HG03280 (cell line): ENCODE results near the gene NAALADL1.
A peak's percentile ranks its signal among the peaks of the same experiment; 100 is the strongest.

Experiments used
- ATAC-seq: cut with Tn5 transposase; IDR thresholded peaks from one replicate; pipeline ENCODE4 v1.9.1; 2021; ENCODE audit warnings: mild to moderate bottlenecking, moderate library complexity; ENCODE audit not compliant: unreplicated experiment

NAALADL1 gene

GRCh38 chr11:65083834-65084597 is 25.7 kb upstream of the NAALADL1 start, which contains the start of the genes CDCA5 and ZFPL1:
Gene CDCA5, minus strand, starts transcription at chr11:65084040. Its CDS starts 62 bp downstream, at chr11:65083978.
Gene ZFPL1, plus strand, starts transcription at chr11:65084222. Its CDS starts 477 bp downstream, at chr11:65084699.
- peak; percentile 89 for ATAC-seq

GRCh38 chr11:65083134-65083833 is 24.9 kb upstream of the NAALADL1 start:
- ATAC-seq, result no peak

GRCh38 chr11:65078786-65079342 is 20.5 kb upstream of the NAALADL1 start:
- no peak for ATAC-seq

- ATAC-seq, result no peak
Measured at GRCh38 chr11:65078151-65078550, 19.8 kb upstream of the NAALADL1 start.

GRCh38 chr11:65077451-65077850 is 19.1 kb upstream of the NAALADL1 start:
- no peak for ATAC-seq

- ATAC-seq, result no peak
Measured at GRCh38 chr11:65072631-65072966, 14.2 kb upstream of the NAALADL1 start.

- no peak for ATAC-seq
Measured at GRCh38 chr11:65071907-65072630, 13.7 kb upstream of the NAALADL1 start.

- no peak for ATAC-seq
Measured at GRCh38 chr11:65069217-65069616, 10.9 kb upstream of the NAALADL1 start.

- ATAC-seq, result no peak
Measured at GRCh38 chr11:65067446-65067845, 9.1 kb upstream of the NAALADL1 start.

- ATAC-seq, result no peak
Measured at GRCh38 chr11:65066805-65067291, 8.5 kb upstream of the NAALADL1 start.

- no peak for ATAC-seq
Measured at GRCh38 chr11:65066315-65066714, 8.0 kb upstream of the NAALADL1 start.

GRCh38 chr11:65065851-65066250 is 7.5 kb upstream of the NAALADL1 start:
- ATAC-seq, result no peak

- no peak for ATAC-seq
Measured at GRCh38 chr11:65064847-65065240, 6.5 kb upstream of the NAALADL1 start.

- ATAC-seq, result no peak
Measured at GRCh38 chr11:65063532-65063931, 5.2 kb upstream of the NAALADL1 start.

- no peak for ATAC-seq
Measured at GRCh38 chr11:65060913-65061408, 2.6 kb upstream of the NAALADL1 start.

GRCh38 chr11:65059959-65060824 is 1.8 kb upstream of the NAALADL1 start:
- no peak for ATAC-seq

GRCh38 chr11:65059523-65059922 is 1.2 kb upstream of the NAALADL1 start:
- ATAC-seq, result no peak

GRCh38 chr11:65058012-65058411 is 341 bp downstream of the NAALADL1 start:
- no peak for ATAC-seq

- ATAC-seq, result no peak
Measured at GRCh38 chr11:65057526-65057925, 827 bp downstream of the NAALADL1 start.

- ATAC-seq, result no peak
Measured at GRCh38 chr11:65056999-65057398, 1.4 kb downstream of the NAALADL1 start.
